ENCODE data around the gene FADS2. TPM values are rescaled to one million over a fixed set of nuclear protein-coding genes. Genes with fewer than 3 reads are reported as not detected.
A peak's percentile ranks its signal among the peaks of the same experiment; 100 is the strongest.

The FADS2 gene
- total and polyA plus RNA-seq, 2 of the 13 experiments (the other 11 are each of a cell fraction or from before 2014, with no cell fraction given) = 90.1 to 124 TPM

DNA sequence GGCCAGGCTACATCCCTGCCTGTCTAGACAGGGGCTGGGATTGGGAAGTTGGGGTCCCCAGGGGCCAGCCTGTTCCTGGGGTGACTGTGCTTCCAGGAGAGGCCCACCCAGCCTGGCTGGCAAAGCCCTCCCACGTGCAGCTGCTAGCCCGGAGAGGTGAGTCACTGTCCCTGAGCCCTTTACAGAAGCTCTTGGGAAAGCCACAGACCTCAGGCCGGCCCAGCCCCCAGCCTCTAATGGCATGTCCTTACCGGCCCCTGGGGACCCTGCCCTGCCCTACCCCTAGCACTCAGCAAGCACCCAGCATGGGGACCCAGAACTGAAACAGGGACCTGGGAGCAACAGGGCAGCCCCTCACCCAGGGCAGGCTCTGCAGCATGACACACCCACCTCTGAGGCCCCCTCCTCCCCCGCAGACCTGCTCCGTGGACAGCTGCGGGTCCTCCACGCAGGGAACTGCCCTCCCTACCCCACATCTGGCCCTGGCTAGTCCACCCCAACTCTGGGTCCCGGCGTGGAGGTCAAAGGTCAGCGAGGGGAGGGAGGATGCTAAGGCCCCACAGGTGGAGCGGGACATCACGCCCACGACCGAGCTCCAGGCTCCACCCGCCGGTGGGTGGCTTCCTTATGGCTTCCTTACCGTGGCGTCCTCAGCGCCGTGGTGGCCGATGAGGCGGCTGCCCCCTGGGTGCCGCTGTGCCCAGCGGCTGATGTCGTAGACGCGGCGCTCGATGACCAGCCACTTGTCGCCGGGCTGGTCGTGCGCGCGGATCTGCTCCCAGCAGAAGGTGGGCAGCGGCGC lies 62.6 kb downstream of the FADS2 start (continued):
- TF ChIP-seq, protein P1, sequence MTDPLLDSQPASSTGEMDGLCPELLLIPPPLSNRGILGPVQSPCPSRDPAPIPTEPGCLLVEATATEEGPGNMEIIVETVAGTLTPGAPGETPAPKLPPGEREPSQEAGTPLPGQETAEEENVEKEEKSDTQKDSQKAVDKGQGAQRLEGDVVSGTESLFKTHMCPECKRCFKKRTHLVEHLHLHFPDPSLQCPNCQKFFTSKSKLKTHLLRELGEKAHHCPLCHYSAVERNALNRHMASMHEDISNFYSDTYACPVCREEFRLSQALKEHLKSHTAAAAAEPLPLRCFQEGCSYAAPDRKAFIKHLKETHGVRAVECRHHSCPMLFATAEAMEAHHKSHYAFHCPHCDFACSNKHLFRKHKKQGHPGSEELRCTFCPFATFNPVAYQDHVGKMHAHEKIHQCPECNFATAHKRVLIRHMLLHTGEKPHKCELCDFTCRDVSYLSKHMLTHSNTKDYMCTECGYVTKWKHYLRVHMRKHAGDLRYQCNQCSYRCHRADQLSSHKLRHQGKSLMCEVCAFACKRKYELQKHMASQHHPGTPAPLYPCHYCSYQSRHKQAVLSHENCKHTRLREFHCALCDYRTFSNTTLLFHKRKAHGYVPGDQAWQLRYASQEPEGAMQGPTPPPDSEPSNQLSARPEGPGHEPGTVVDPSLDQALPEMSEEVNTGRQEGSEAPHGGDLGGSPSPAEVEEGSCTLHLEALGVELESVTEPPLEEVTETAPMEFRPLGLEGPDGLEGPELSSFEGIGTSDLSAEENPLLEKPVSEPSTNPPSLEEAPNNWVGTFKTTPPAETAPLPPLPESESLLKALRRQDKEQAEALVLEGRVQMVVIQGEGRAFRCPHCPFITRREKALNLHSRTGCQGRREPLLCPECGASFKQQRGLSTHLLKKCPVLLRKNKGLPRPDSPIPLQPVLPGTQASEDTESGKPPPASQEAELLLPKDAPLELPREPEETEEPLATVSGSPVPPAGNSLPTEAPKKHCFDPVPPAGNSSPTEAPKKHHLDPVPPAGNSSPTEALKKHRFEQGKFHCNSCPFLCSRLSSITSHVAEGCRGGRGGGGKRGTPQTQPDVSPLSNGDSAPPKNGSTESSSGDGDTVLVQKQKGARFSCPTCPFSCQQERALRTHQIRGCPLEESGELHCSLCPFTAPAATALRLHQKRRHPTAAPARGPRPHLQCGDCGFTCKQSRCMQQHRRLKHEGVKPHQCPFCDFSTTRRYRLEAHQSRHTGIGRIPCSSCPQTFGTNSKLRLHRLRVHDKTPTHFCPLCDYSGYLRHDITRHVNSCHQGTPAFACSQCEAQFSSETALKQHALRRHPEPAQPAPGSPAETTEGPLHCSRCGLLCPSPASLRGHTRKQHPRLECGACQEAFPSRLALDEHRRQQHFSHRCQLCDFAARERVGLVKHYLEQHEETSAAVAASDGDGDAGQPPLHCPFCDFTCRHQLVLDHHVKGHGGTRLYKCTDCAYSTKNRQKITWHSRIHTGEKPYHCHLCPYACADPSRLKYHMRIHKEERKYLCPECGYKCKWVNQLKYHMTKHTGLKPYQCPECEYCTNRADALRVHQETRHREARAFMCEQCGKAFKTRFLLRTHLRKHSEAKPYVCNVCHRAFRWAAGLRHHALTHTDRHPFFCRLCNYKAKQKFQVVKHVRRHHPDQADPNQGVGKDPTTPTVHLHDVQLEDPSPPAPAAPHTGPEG (CRISPR knock-in tag; IDR thresholded peaks at IDR 0.05) = no peak
- no peak for TF ChIP-seq ZNF549 (CRISPR knock-in tag; IDR thresholded peaks at IDR 0.05)
- TF ChIP-seq ZFP36L1 (CRISPR knock-in tag; IDR thresholded peaks at IDR 0.05) = 0 out of 2 replicates have a peak, but pooled peaks have one; percentile 21
- TF ChIP-seq ZNF484 (CRISPR knock-in tag; IDR thresholded peaks at IDR 0.05; ENCODE audit: borderline replicate concordance, low read depth) = no peak
- TF ChIP-seq ZNF629 (CRISPR knock-in tag; conservative IDR thresholded peaks at IDR 0.05) = no peak
- TF ChIP-seq YEATS4 (CRISPR knock-in tag; IDR thresholded peaks at IDR 0.05; ENCODE audit: borderline replicate concordance) = no peak
- TF ChIP-seq, protein P2, sequence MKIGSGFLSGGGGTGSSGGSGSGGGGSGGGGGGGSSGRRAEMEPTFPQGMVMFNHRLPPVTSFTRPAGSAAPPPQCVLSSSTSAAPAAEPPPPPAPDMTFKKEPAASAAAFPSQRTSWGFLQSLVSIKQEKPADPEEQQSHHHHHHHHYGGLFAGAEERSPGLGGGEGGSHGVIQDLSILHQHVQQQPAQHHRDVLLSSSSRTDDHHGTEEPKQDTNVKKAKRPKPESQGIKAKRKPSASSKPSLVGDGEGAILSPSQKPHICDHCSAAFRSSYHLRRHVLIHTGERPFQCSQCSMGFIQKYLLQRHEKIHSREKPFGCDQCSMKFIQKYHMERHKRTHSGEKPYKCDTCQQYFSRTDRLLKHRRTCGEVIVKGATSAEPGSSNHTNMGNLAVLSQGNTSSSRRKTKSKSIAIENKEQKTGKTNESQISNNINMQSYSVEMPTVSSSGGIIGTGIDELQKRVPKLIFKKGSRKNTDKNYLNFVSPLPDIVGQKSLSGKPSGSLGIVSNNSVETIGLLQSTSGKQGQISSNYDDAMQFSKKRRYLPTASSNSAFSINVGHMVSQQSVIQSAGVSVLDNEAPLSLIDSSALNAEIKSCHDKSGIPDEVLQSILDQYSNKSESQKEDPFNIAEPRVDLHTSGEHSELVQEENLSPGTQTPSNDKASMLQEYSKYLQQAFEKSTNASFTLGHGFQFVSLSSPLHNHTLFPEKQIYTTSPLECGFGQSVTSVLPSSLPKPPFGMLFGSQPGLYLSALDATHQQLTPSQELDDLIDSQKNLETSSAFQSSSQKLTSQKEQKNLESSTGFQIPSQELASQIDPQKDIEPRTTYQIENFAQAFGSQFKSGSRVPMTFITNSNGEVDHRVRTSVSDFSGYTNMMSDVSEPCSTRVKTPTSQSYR (CRISPR knock-in tag; IDR thresholded peaks at IDR 0.05; ENCODE audit: borderline replicate concordance) = no peak; the same call in 1 of the 2 replicates
- TF ChIP-seq SRSF1 (optimal IDR thresholded peaks at IDR 0.05; ENCODE audit: low read depth, low read length) = no peak
- TF ChIP-seq ZNF496 (CRISPR knock-in tag; IDR thresholded peaks at IDR 0.05; ENCODE audit: insufficient replicate concordance) = no peak
- TF ChIP-seq GZF1 (CRISPR knock-in tag; IDR thresholded peaks at IDR 0.05) = no peak
- TF ChIP-seq RAD21 (CRISPR knock-in tag; IDR thresholded peaks at IDR 0.05) = no peak
- no peak for TF ChIP-seq ZNF879 (CRISPR knock-in tag; IDR thresholded peaks at IDR 0.05)
- no peak for TF ChIP-seq NFE2L2 (IDR thresholded peaks at IDR 0.05; ENCODE audit: low read length)
- no peak for TF ChIP-seq MATR3 (CRISPR knock-in tag; IDR thresholded peaks at IDR 0.05)
- TF ChIP-seq, protein P3, sequence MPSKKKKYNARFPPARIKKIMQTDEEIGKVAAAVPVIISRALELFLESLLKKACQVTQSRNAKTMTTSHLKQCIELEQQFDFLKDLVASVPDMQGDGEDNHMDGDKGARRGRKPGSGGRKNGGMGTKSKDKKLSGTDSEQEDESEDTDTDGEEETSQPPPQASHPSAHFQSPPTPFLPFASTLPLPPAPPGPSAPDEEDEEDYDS (CRISPR knock-in tag; IDR thresholded peaks at IDR 0.05) = no peak
- peak; percentile 21 for TF ChIP-seq AGO2 (optimal IDR thresholded peaks at IDR 0.05; ENCODE audit: low read depth, low read length)
- no peak for TF ChIP-seq GATAD2A (CRISPR knock-in tag; IDR thresholded peaks at IDR 0.05)
- TF ChIP-seq FOXM1 (CRISPR knock-in tag; IDR thresholded peaks at IDR 0.05) = no peak
- peak; percentile 82 for TF ChIP-seq ZNF777 (CRISPR knock-in tag; IDR thresholded peaks at IDR 0.05)

Measured in HepG2 (cell line).